H9 (cell line): Measurements from ENCODE around the gene UBAC2. TPM values are rescaled to one million over a fixed set of nuclear protein-coding genes. Genes with fewer than 3 reads are reported as not detected.

Experiments used
- DNase-seq: peaks from one replicate; pipeline ENCODE4 v3.0.0-alpha.2; 2017
- H2AFZ ChIP-seq: one replicate; pipeline ENCODE4 v1.6.1; 2013; ENCODE audit warnings: mild to moderate bottlenecking, low read length, control low read depth, moderate library complexity
- H2AK5ac ChIP-seq: 2 replicates; pipeline ENCODE4 v1.6.1; 2013; ENCODE audit warnings: low read length, control low read depth, mixed read lengths; ENCODE audit not compliant: insufficient read length
- H2BK120ac ChIP-seq: one replicate; pipeline ENCODE4 v1.6.1; 2013; ENCODE audit warnings: low read depth, mild to moderate bottlenecking, low read length, control low read depth, inconsistent platforms; ENCODE audit not compliant: poor library complexity, severe bottlenecking
- H2BK12ac ChIP-seq: 2 replicates; pipeline ENCODE4 v1.6.1; 2013; ENCODE audit warnings: low read length, control low read depth, mixed read lengths, low read depth; ENCODE audit not compliant: insufficient read length
- H2BK15ac ChIP-seq: 2 replicates; pipeline ENCODE4 v1.6.1; 2013; ENCODE audit warnings: low read depth, low read length, control low read depth
- H2BK20ac ChIP-seq: one replicate; pipeline ENCODE4 v1.6.1; 2013; ENCODE audit warnings: low read depth, mild to moderate bottlenecking, low read length, control low read depth, inconsistent platforms; ENCODE audit not compliant: poor library complexity, severe bottlenecking
- H2BK5ac ChIP-seq: 2 replicates; pipeline ENCODE4 v1.6.1; 2013; ENCODE audit warnings: low read length, control low read depth, mixed read lengths; ENCODE audit not compliant: insufficient read length
- H3K14ac ChIP-seq: 2 replicates; pipeline ENCODE4 v1.6.1; 2013; ENCODE audit warnings: low read length, control low read depth; ENCODE audit not compliant: insufficient read depth
- H3K18ac ChIP-seq: 2 replicates; pipeline ENCODE4 v1.6.1; 2013; ENCODE audit warnings: low read depth, mild to moderate bottlenecking, mixed read lengths, low read length, control low read depth; ENCODE audit not compliant: insufficient read length
- H3K23ac ChIP-seq: 2 replicates; pipeline ENCODE4 v1.6.1; 2013; ENCODE audit warnings: low read length, control low read depth, mixed read lengths, low read depth; ENCODE audit not compliant: insufficient read length
- H3K23me2 ChIP-seq: 2 replicates; pipeline ENCODE4 v1.6.1; 2013; ENCODE audit warnings: low read depth, mild to moderate bottlenecking, mixed read lengths, low read length, control low read depth; ENCODE audit not compliant: insufficient read length, poor library complexity, severe bottlenecking
- H3K27ac ChIP-seq: 2 replicates; pipeline ENCODE4 v1.5.1; 2013; ENCODE audit warnings: low read length, control low read depth, mixed read lengths, low read depth; ENCODE audit not compliant: insufficient read length
- H3K27me3 ChIP-seq: 2 replicates; pipeline ENCODE4 v1.6.1; 2013; ENCODE audit warnings: low read length, control low read depth, inconsistent platforms; ENCODE audit not compliant: insufficient read depth
- H3K4ac ChIP-seq: 2 replicates; pipeline ENCODE4 v1.6.1; 2013; ENCODE audit warnings: low read depth, mild to moderate bottlenecking, control low read depth, inconsistent platforms, low read length, moderate library complexity
- H3K4me1 ChIP-seq: 2 replicates; pipeline ENCODE4 v1.6.1; 2013; ENCODE audit warnings: low read length, control low read depth, inconsistent platforms; ENCODE audit not compliant: insufficient read depth
- H3K4me2 ChIP-seq: 2 replicates; pipeline ENCODE4 v1.6.1; 2013; ENCODE audit warnings: low read length, control low read depth, mixed read lengths; ENCODE audit not compliant: insufficient read length, insufficient read depth
- H3K56ac ChIP-seq: 2 replicates; pipeline ENCODE4 v1.6.1; 2013; ENCODE audit warnings: low read depth, mild to moderate bottlenecking, mixed read lengths, low read length, control low read depth; ENCODE audit not compliant: insufficient read length
- H3K79me1 ChIP-seq: 2 replicates; pipeline ENCODE4 v1.6.1; 2013; ENCODE audit warnings: low read depth, mild to moderate bottlenecking, moderate library complexity, low read length, control low read depth, inconsistent platforms; ENCODE audit not compliant: insufficient read depth, poor library complexity, severe bottlenecking
- H3K79me2 ChIP-seq: 2 replicates; pipeline ENCODE4 v1.6.1; 2013; ENCODE audit warnings: low read length, control low read depth, inconsistent platforms; ENCODE audit not compliant: insufficient read depth
- H3K9ac ChIP-seq: 2 replicates; pipeline ENCODE4 v1.6.1; 2013; ENCODE audit warnings: low read length, control low read depth, mixed read lengths; ENCODE audit not compliant: insufficient read length; ENCODE audit errors: extremely low read depth
- H3K9me3 ChIP-seq: one replicate; pipeline ENCODE4 v1.6.1; 2013; ENCODE audit warnings: low read depth, low read length, inconsistent platforms; ENCODE audit not compliant: control insufficient read depth
- H3T11ph ChIP-seq: one replicate; pipeline ENCODE4 v1.6.1; 2013; ENCODE audit warnings: mild to moderate bottlenecking, low read length, control low read depth, inconsistent platforms
- H4K20me1 ChIP-seq: one replicate; pipeline ENCODE4 v1.6.1; 2013; ENCODE audit not compliant: control insufficient read depth, insufficient read length, insufficient read depth
- H4K5ac ChIP-seq: 2 replicates; pipeline ENCODE4 v1.6.1; 2013; ENCODE audit warnings: low read depth, mild to moderate bottlenecking, mixed read lengths, low read length, control low read depth; ENCODE audit not compliant: insufficient read length
- H4K8ac ChIP-seq: replicated peaks from 2 replicates; pipeline ENCODE4 v1.6.1; 2013; ENCODE audit warnings: low read length, control low read depth, mixed read lengths, low read depth; ENCODE audit not compliant: insufficient read length
- H4K91ac ChIP-seq: 2 replicates; pipeline ENCODE4 v1.6.1; 2013; ENCODE audit warnings: low read depth, mild to moderate bottlenecking, moderate library complexity, mixed read lengths, low read length, control low read depth; ENCODE audit not compliant: insufficient read length
- H3K27ac Mint-ChIP-seq, 3 experiments: 2 replicates in 2 of 3; 3 replicates in 1 of 3; pipeline ENCODE4 v1.8.0; 2020 to 2021; ENCODE audit warnings: mixed read lengths in 3 of 3, mild to moderate bottlenecking in 1 of 3, moderate library complexity in 1 of 3
- H3K27me3 Mint-ChIP-seq: 2 replicates; pipeline ENCODE4 v1.8.0; 2021; ENCODE audit warnings: low read depth, mild to moderate bottlenecking, moderate library complexity, mixed read lengths
- H3K36me3 Mint-ChIP-seq, 3 experiments: 2 replicates in 2 of 3; 3 replicates in 1 of 3; pipeline ENCODE4 v1.8.0; 2020 to 2021; ENCODE audit warnings: low read depth in 3 of 3, mixed read lengths in 3 of 3; ENCODE audit not compliant: insufficient read depth in 1 of 3
- H3K4me1 Mint-ChIP-seq, 2 experiments: 2 replicates each; pipeline ENCODE4 v1.8.0; 2020; ENCODE audit warnings: mixed read lengths in 2 of 2
- H3K4me3 Mint-ChIP-seq, 2 experiments: 2 replicates in 1 of 2; 3 replicates in 1 of 2; pipeline ENCODE4 v1.8.0; 2020 to 2021; ENCODE audit warnings: mild to moderate bottlenecking in 2 of 2, mixed read lengths in 2 of 2, moderate library complexity in 1 of 2
- H3K9me3 Mint-ChIP-seq, 2 experiments: 2 replicates in 1 of 2; 3 replicates in 1 of 2; pipeline ENCODE4 v1.8.0; 2020; ENCODE audit warnings: mild to moderate bottlenecking in 2 of 2, mixed read lengths in 2 of 2, moderate library complexity in 1 of 2
- CTCF ChIP-seq: fragments of 200-600 bp; sonication (generic); conservative IDR thresholded peaks from 3 replicates; pipeline ENCODE4 v1.8.0; 2021; ENCODE audit warnings: antibody characterized with exemption, mild to moderate bottlenecking
- WGBS: extraction: QIAGEN DNeasy Blood & Tissue Kit; methylation state at CpG from one replicate; pipeline ENCODE4 v1.1.7; 2013; ENCODE audit warnings: missing lambda C conversion rate, low lambda C conversion rate, mixed read lengths; ENCODE audit not compliant: insufficient read length; ENCODE audit errors: extremely low coverage; 5-methylcytosine and 5-hydroxymethylcytosine counted together
- total RNA-seq: library from RNA; stranded (reverse); gene quantifications from 2 replicates; pipeline ENCODE4 v1.2.1, GENCODE V29; 2021

UBAC2 gene
- total RNA-seq, 1 experiment from 2014 or later = 52.3 TPM

GRCh38 chr13:99287551-99287950, 86.9 kb downstream of the UBAC2 start:
- TF ChIP-seq CTCF = no peak
- no peak overlapping the region for H3K4me3 Mint-ChIP-seq

More at GRCh38 chr13:99287551-99287950, 86.9 kb downstream of the UBAC2 start:
- peak overlapping the region in 2 of 3 experiments; percentile 45 to 87; a peak in 3 of 7 replicates for H3K27ac Mint-ChIP-seq
- no peak overlapping the region for H3T11ph ChIP-seq
- DNase-seq = no peak
- no peak overlapping the region for H2BK15ac ChIP-seq
- no peaks in the 10 kb centered on the region for H3K27me3 Mint-ChIP-seq
- H3K23ac ChIP-seq = no peak overlapping the region
- H3K4me2 ChIP-seq = no peak overlapping the region
- no peak overlapping the region for H2BK5ac ChIP-seq
- H3K23me2 ChIP-seq = no peaks in the 10 kb centered on the region
- peaks cover 0 to 2% (median 0%) of the 10 kb centered on the region in 3 experiments; a peak in 2 of 7 replicates for H3K36me3 Mint-ChIP-seq
- H3K27me3 ChIP-seq = no peaks in the 10 kb centered on the region
- H4K20me1 ChIP-seq = no peaks in the 10 kb centered on the region
- H4K91ac ChIP-seq = no peak overlapping the region
- no CpG with 5 or more reads among the region's 4 CpGs for WGBS
- no peak overlapping the region for H2BK20ac ChIP-seq
- H2BK12ac ChIP-seq = no peak overlapping the region
- H3K79me2 ChIP-seq = no peaks in the 10 kb centered on the region
- no peak overlapping the region for H3K4ac ChIP-seq
- H3K27ac ChIP-seq = no peak overlapping the region
- no peak overlapping the region for H4K8ac ChIP-seq
- no peak overlapping the region for H3K14ac ChIP-seq
- no peak overlapping the region for H3K18ac ChIP-seq
- no peaks in the 10 kb centered on the region for H3K9me3 ChIP-seq
- H3K56ac ChIP-seq = no peak overlapping the region
- H2BK120ac ChIP-seq = no peak overlapping the region
- no peak overlapping the region for H2AK5ac ChIP-seq
- no peak overlapping the region for H4K5ac ChIP-seq
- H2AFZ ChIP-seq = no peak overlapping the region
- H3K9me3 Mint-ChIP-seq = no peaks in the 10 kb centered on the region
- H3K4me1 Mint-ChIP-seq = peaks cover 0 to 5% of the 10 kb centered on the region in 2 experiments; a peak in 1 of 4 replicates
- no peaks in the 10 kb centered on the region for H3K4me1 ChIP-seq
- H3K9ac ChIP-seq = no peak overlapping the region
- H3K79me1 ChIP-seq = no peaks in the 10 kb centered on the region
